ENCODE data around the gene ACD.

Gene ACD

DNA sequence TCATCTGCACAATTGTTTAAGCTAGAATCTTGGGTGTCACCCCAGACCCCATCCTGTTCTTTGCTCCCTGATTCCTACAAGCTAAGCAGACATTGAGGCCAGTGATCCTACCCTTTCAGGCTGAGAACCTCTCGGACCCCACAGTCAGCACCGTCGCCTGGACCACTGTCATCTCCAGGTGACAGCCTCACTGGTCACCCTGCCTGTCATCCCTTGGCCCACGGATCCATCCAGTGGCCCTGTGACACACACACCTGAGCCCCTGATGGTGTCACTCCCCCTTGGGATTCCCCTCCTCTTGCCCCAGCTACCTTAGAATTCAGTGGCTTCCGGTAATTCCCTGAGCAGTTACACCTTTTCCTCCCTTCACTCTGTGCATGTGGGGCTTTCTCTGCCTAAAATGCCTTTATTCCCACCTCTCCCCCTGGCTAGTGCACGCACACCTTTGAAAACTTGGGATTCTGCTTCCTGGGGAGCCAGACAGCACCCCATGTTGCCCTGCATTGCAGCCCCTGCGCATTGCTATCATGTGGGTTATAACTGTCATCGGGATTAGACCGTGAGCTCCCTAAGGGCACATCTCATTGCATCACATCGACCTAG, 9.5 kb upstream of the ACD start:
- no peaks in the 10 kb centered on the region for H3K79me1 ChIP-seq (ENCODE audit: low read depth, low read length)
- WGBS, 2 donors (ENCODE audit: extremely low coverage in 2 of 2, insufficient read length in 2 of 2, insufficient replicate concordance in 1 of 2) = no CpG with 5 or more reads among the region's 10 CpGs
- no peak overlapping the region for H3K4ac ChIP-seq (ENCODE audit: low read length)
- H3K14ac ChIP-seq (ENCODE audit: low read length) = no peak overlapping the region
- H3K9ac ChIP-seq (ENCODE audit: low read depth, low read length, poor library complexity) = no peak overlapping the region
- H3K27me3 ChIP-seq (ENCODE audit: control insufficient read depth in 3 of 3, insufficient read depth in 3 of 3, low read depth in 1 of 3, low read length in 3 of 3) = no peaks in the 10 kb centered on the region
- H3K23ac ChIP-seq (ENCODE audit: low read depth, low read length, poor library complexity) = no peak overlapping the region
- H2AK5ac ChIP-seq (ENCODE audit: low read depth, low read length) = no peak overlapping the region
- no peak overlapping the region for H2BK15ac ChIP-seq (ENCODE audit: low read length)
- no peak overlapping the region for H2BK5ac ChIP-seq (ENCODE audit: low read length)
- no peak overlapping the region for H4K8ac ChIP-seq (ENCODE audit: low read depth, low read length)
- no peak overlapping the region for H2AFZ ChIP-seq (ENCODE audit: low read length)
- H2BK12ac ChIP-seq (ENCODE audit: low read length) = no peak overlapping the region
- H3K4me3 ChIP-seq (ENCODE audit: low read length in 2 of 2) = no peak overlapping the region
- DNase-seq (ENCODE audit: low spot score) = no peak
- H3K9me3 ChIP-seq (replicated peaks in 1 of 2; ENCODE audit: control insufficient read depth in 2 of 2, insufficient read depth in 1 of 2, low read depth in 1 of 2, low read length in 2 of 2) = no peaks in the 10 kb centered on the region
- peaks cover 9 to 19% of the 10 kb centered on the region in 2 donors for H3K4me1 ChIP-seq (ENCODE audit: control insufficient read depth in 2 of 2, insufficient read depth in 1 of 2, low read depth in 1 of 2, low read length in 2 of 2)
- peaks cover 2 to 7% of the 10 kb centered on the region in 2 donors for H3K36me3 ChIP-seq (replicated peaks in 1 of 2; ENCODE audit: control insufficient read depth in 2 of 2, insufficient read depth in 2 of 2, low read length in 2 of 2)
- no peak overlapping the region for H4K91ac ChIP-seq (ENCODE audit: low read depth, low read length, poor library complexity)
- H3K4me2 ChIP-seq (ENCODE audit: insufficient read depth, low read length, poor library complexity, severe bottlenecking) = no peak overlapping the region
- no peak overlapping the region for H3K27ac ChIP-seq (replicated peaks; ENCODE audit: low read length)
- no peak overlapping the region for H3K18ac ChIP-seq (ENCODE audit: low read length)
- H2BK120ac ChIP-seq (ENCODE audit: low read depth, low read length) = no peak overlapping the region

DNA sequence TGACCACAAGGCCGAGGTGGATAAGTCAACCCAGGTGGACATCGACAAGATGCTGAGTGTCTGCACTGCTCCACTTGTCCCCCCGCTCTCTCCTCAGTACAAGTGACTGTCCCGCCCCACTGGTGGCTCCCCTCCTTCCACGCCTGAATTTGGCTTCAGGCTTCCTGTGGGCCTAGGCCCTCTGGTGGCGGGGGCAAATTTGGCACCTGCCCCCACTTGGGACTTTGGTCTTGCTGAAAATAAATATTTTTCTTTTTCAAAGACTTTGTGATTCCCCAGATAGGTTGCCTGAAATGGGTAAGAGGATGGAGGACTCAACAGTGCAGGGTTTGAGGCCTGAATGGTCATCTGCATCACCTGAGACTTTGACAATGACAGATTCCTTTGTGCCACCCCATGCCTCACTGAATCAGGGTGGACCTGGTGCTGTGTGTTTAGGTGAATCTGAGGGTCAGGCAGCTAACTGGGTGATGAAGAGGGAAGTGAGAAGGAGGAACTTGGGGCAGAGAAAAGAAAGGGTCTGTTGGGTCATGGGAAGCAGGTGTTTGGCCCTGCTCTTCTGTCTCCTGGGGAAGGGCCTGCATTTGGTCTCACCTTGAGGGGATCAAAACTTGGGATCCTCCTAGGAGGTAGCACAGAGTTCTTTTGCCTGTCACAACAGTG, 8.6 kb upstream of the ACD start:
- H2BK5ac ChIP-seq (ENCODE audit: low read length) = peak overlapping the region; percentile 45

DNA sequence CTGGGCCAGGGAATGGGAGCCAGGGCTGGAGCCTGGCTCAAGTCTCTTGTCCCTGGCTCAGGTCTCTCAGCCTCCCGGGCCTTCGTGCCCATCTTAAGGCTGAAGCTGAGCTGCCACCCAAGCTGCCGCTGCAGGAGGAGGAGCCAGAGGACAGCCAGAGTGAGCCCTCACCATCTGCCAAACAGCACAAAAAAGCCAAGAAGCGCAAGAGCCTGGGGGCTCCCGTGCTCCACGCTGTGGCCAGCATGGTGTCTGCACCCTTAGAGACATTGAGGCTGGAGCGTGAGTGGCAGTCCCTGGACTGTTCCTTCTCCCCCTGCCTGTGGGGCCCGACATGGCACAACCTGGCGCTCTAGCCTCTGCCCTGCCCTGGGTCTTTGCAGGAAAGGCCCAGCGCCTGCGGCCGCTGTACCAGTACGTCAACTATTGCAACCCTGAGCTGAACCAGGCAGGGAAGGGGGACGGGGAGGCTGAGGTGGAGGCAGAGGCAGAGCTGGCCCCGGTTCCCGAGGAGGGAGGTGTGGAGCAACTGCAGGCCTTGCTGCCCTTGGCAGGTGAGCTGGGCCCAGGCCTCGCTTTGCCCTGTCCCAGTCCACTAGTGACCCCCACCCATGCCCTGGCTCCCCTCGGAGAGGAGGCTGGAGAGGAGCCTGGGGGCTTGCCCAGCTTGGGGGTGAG, 7.9 kb upstream of the ACD start:
- Histone ChIP-seq H4K8ac (ENCODE audit: low read depth, low read length) (no peak overlapping the region), H2BK15ac (ENCODE audit: low read length) (no peak overlapping the region), H2BK5ac (ENCODE audit: low read length) (peak overlapping the region; percentile 45), H3K23ac (ENCODE audit: low read depth, low read length, poor library complexity) (peak overlapping the region; percentile 37), H2AK5ac (ENCODE audit: low read depth, low read length) (no peak overlapping the region), H3K4ac (ENCODE audit: low read length) (no peak overlapping the region), H3K4me3 (ENCODE audit: low read length in 2 of 2) (peak overlapping the region in 1 of 2 donors; percentile 51), H2BK120ac (ENCODE audit: low read depth, low read length) (no peak overlapping the region), H2AFZ (ENCODE audit: low read length) (peak overlapping the region; percentile 53), H3K27ac (replicated peaks; ENCODE audit: low read length) (no peak overlapping the region), H3K36me3 (replicated peaks in 1 of 2; ENCODE audit: control insufficient read depth in 2 of 2, insufficient read depth in 2 of 2, low read length in 2 of 2) (peaks cover 6 to 22% of the 10 kb centered on the region in 2 donors), H4K91ac (ENCODE audit: low read depth, low read length, poor library complexity) (no peak overlapping the region), H3K9me3 (replicated peaks in 1 of 2; ENCODE audit: control insufficient read depth in 2 of 2, insufficient read depth in 1 of 2, low read depth in 1 of 2, low read length in 2 of 2) (no peaks in the 10 kb centered on the region), H3K9ac (ENCODE audit: low read depth, low read length, poor library complexity) (peak overlapping the region; percentile 74), H3K4me2 (ENCODE audit: insufficient read depth, low read length, poor library complexity, severe bottlenecking) (peak overlapping the region; percentile 26), H3K4me1 (ENCODE audit: control insufficient read depth in 2 of 2, insufficient read depth in 1 of 2, low read depth in 1 of 2, low read length in 2 of 2) (peaks cover 9 to 19% of the 10 kb centered on the region in 2 donors), H3K79me1 (ENCODE audit: low read depth, low read length) (no peaks in the 10 kb centered on the region), H3K14ac (ENCODE audit: low read length) (peak overlapping the region; percentile 41), H2BK12ac (ENCODE audit: low read length) (no peak overlapping the region), H3K27me3 (ENCODE audit: control insufficient read depth in 3 of 3, insufficient read depth in 3 of 3, low read depth in 1 of 3, low read length in 3 of 3) (no peaks in the 10 kb centered on the region), H3K18ac (ENCODE audit: low read length) (peak overlapping the region; percentile 45)
- DNase-seq (ENCODE audit: low spot score) = peak; percentile 72
- whole genome bisulfite sequencing, 2 donors (ENCODE audit: extremely low coverage in 2 of 2, insufficient read length in 2 of 2, insufficient replicate concordance in 1 of 2) = no CpG with 5 or more reads among the region's 18 CpGs

More for the DNA sequence above, 8.6 kb upstream of the ACD start:
- no peaks in the 10 kb centered on the region for H3K9me3 ChIP-seq (replicated peaks in 1 of 2; ENCODE audit: control insufficient read depth in 2 of 2, insufficient read depth in 1 of 2, low read depth in 1 of 2, low read length in 2 of 2)
- H2BK12ac ChIP-seq (ENCODE audit: low read length) = no peak overlapping the region
- H3K18ac ChIP-seq (ENCODE audit: low read length) = no peak overlapping the region
- no peak overlapping the region for H3K4me3 ChIP-seq (ENCODE audit: low read length in 2 of 2)
- H3K9ac ChIP-seq (ENCODE audit: low read depth, low read length, poor library complexity) = peak overlapping the region; percentile 74
- H4K8ac ChIP-seq (ENCODE audit: low read depth, low read length) = no peak overlapping the region
- no peak overlapping the region for H3K4me2 ChIP-seq (ENCODE audit: insufficient read depth, low read length, poor library complexity, severe bottlenecking)
- no peaks in the 10 kb centered on the region for H3K27me3 ChIP-seq (ENCODE audit: control insufficient read depth in 3 of 3, insufficient read depth in 3 of 3, low read depth in 1 of 3, low read length in 3 of 3)
- peak overlapping the region; percentile 41 for H3K14ac ChIP-seq (ENCODE audit: low read length)
- H3K23ac ChIP-seq (ENCODE audit: low read depth, low read length, poor library complexity) = peak overlapping the region; percentile 37
- no peak for DNase-seq (ENCODE audit: low spot score)
- no peak overlapping the region for H3K4ac ChIP-seq (ENCODE audit: low read length)
- H2AK5ac ChIP-seq (ENCODE audit: low read depth, low read length) = no peak overlapping the region
- no peak overlapping the region for H3K27ac ChIP-seq (replicated peaks; ENCODE audit: low read length)
- H2BK120ac ChIP-seq (ENCODE audit: low read depth, low read length) = no peak overlapping the region
- H2BK15ac ChIP-seq (ENCODE audit: low read length) = no peak overlapping the region
- peaks cover 9 to 19% of the 10 kb centered on the region in 2 donors for H3K4me1 ChIP-seq (ENCODE audit: control insufficient read depth in 2 of 2, insufficient read depth in 1 of 2, low read depth in 1 of 2, low read length in 2 of 2)
- WGBS, 2 donors (ENCODE audit: extremely low coverage in 2 of 2, insufficient read length in 2 of 2, insufficient replicate concordance in 1 of 2) = no CpG with 5 or more reads among the region's 6 CpGs
- H3K36me3 ChIP-seq (replicated peaks in 1 of 2; ENCODE audit: control insufficient read depth in 2 of 2, insufficient read depth in 2 of 2, low read length in 2 of 2) = peaks cover 2 to 16% of the 10 kb centered on the region in 2 donors
- H2AFZ ChIP-seq (ENCODE audit: low read length) = no peak overlapping the region
- H4K91ac ChIP-seq (ENCODE audit: low read depth, low read length, poor library complexity) = no peak overlapping the region
- no peaks in the 10 kb centered on the region for H3K79me1 ChIP-seq (ENCODE audit: low read depth, low read length)

DNA sequence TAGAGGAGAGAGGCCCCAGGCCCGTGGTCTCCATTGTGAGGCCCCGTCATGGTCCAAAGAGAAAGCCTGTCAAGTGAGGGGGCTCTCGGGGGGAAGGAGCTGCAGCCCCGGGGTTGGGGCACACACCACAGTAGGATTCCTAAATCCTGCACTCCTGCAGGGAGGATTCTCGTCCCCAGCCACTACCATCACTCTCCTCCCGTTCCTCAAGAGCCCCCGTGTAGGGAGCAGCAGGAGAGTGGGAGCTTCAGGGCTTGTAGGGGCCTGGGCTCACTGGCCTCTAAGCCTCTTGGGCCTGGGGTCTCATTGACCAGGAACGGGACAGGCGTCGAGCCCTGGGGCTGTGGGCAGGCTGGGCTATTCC, 7.4 kb upstream of the ACD start:
- peak overlapping the region; percentile 99 for H3K4me2 ChIP-seq (ENCODE audit: insufficient read depth, low read length, poor library complexity, severe bottlenecking)
- peak overlapping the region; percentile 96 for H3K14ac ChIP-seq (ENCODE audit: low read length)
- H3K4me3 ChIP-seq (ENCODE audit: low read length in 2 of 2) = peak overlapping the region in 1 of 2 donors; percentile 51
- H2BK120ac ChIP-seq (ENCODE audit: low read depth, low read length) = no peak overlapping the region
- no peaks in the 10 kb centered on the region for H3K9me3 ChIP-seq (replicated peaks in 1 of 2; ENCODE audit: control insufficient read depth in 2 of 2, insufficient read depth in 1 of 2, low read depth in 1 of 2, low read length in 2 of 2)
- peak overlapping the region; percentile 59 for H3K18ac ChIP-seq (ENCODE audit: low read length)
- H4K91ac ChIP-seq (ENCODE audit: low read depth, low read length, poor library complexity) = no peak overlapping the region
- H2BK15ac ChIP-seq (ENCODE audit: low read length) = no peak overlapping the region
- no peak for DNase-seq (ENCODE audit: low spot score)
- no peak overlapping the region for H4K8ac ChIP-seq (ENCODE audit: low read depth, low read length)
- H3K79me1 ChIP-seq (ENCODE audit: low read depth, low read length) = no peaks in the 10 kb centered on the region
- H3K27ac ChIP-seq (replicated peaks; ENCODE audit: low read length) = no peak overlapping the region
- H3K27me3 ChIP-seq (ENCODE audit: control insufficient read depth in 3 of 3, insufficient read depth in 3 of 3, low read depth in 1 of 3, low read length in 3 of 3) = no peaks in the 10 kb centered on the region
- H3K4ac ChIP-seq (ENCODE audit: low read length) = no peak overlapping the region
- peak overlapping the region; percentile 96 for H2AFZ ChIP-seq (ENCODE audit: low read length)
- peak overlapping the region; percentile 96 for H2AK5ac ChIP-seq (ENCODE audit: low read depth, low read length)
- peaks cover 10 to 28% of the 10 kb centered on the region in 2 donors for H3K36me3 ChIP-seq (replicated peaks in 1 of 2; ENCODE audit: control insufficient read depth in 2 of 2, insufficient read depth in 2 of 2, low read length in 2 of 2)
- peak overlapping the region; percentile 93 for H3K9ac ChIP-seq (ENCODE audit: low read depth, low read length, poor library complexity)
- peak overlapping the region; percentile 90 for H3K23ac ChIP-seq (ENCODE audit: low read depth, low read length, poor library complexity)
- no CpG with 5 or more reads among the region's 10 CpGs for WGBS, 2 donors (ENCODE audit: extremely low coverage in 2 of 2, insufficient read length in 2 of 2, insufficient replicate concordance in 1 of 2)
- H2BK12ac ChIP-seq (ENCODE audit: low read length) = no peak overlapping the region
- H3K4me1 ChIP-seq (ENCODE audit: control insufficient read depth in 2 of 2, insufficient read depth in 1 of 2, low read depth in 1 of 2, low read length in 2 of 2) = peaks cover 9 to 19% of the 10 kb centered on the region in 2 donors
- peak overlapping the region; percentile 91 for H2BK5ac ChIP-seq (ENCODE audit: low read length)

Data from neuronal stem cell (in vitro differentiated cells).